HEK293 (cell line): ENCODE data around the gene CXCL14.

Source experiments
- CTCF ChIA-PET: fragments of 350-600 bp; formaldehyde crosslinking; extraction: SDS; loops from one replicate; lab custom pipeline; 2021; ENCODE audit warnings: antibody characterized with exemption; lab: Yijun Ruan, JAX
- POLR2A ChIA-PET: fragments of 300-600 bp; formaldehyde crosslinking; extraction: SDS; loops from one replicate; lab custom pipeline; 2020; ENCODE audit warnings: antibody characterized with exemption, inconsistent platforms; lab: Yijun Ruan, JAX
- H3K27ac ChIP-seq: fragments of 200-500 bp; sonication (Bioruptor generic); 2 replicates; pipeline ENCODE4 v1.5.1; 2014; ENCODE audit warnings: low read depth, low read length, control low read depth, inconsistent platforms; ENCODE audit errors: extremely low read depth
- H3K36me3 ChIP-seq, 2 experiments: fragments of 200-500 bp in 1 of 2; sonication (Bioruptor generic) in 1 of 2; 1 replicate in 1 of 2; 2 replicates in 1 of 2; pipeline ENCODE4 v1.5.1; 2014 to 2017; ENCODE audit warnings: inconsistent platforms in 2 of 2, low read length in 2 of 2; ENCODE audit not compliant: control insufficient read depth in 2 of 2, insufficient read depth in 1 of 2
- H3K4me1 ChIP-seq: fragments of 200-500 bp; sonication (Bioruptor generic); 2 replicates; pipeline ENCODE4 v1.5.1; 2014; ENCODE audit warnings: mild to moderate bottlenecking, low read length, inconsistent platforms; ENCODE audit not compliant: control insufficient read depth, insufficient read depth
- H3K4me3 ChIP-seq: 2 replicates; pipeline ENCODE4 v1.5.1; 2011; ENCODE audit warnings: low read depth, mild to moderate bottlenecking, control low read depth, low read length, moderate library complexity
- H3K9me3 ChIP-seq: fragments of 200-500 bp; sonication (Bioruptor generic); 2 replicates; pipeline ENCODE4 v1.5.1; 2014; ENCODE audit warnings: low read depth, low read length, inconsistent platforms; ENCODE audit not compliant: control insufficient read depth, insufficient read depth
- FEZF1 ChIP-seq: fragments of 450-650 bp; formaldehyde crosslinking; IDR thresholded peaks from 2 replicates; pipeline ENCODE4 v1.5.1; 2016; ENCODE audit warnings: missing biosample characterization, missing genetic modification characterization
- GLI2 ChIP-seq: fragments of 450-650 bp; formaldehyde crosslinking; IDR thresholded peaks from 2 replicates; pipeline ENCODE4; 2017; ENCODE audit warnings: missing biosample characterization, missing genetic modification characterization, low read depth, borderline replicate concordance
- PRDM1 ChIP-seq: fragments of 450-650 bp; formaldehyde crosslinking; IDR thresholded peaks from 2 replicates; pipeline ENCODE4; 2016; ENCODE audit warnings: missing biosample characterization, missing genetic modification characterization
- REST ChIP-seq: fragments of 450-650 bp; formaldehyde crosslinking; IDR thresholded peaks from 2 replicates; pipeline ENCODE4 v1.5.1; 2016; ENCODE audit warnings: missing biosample characterization, missing genetic modification characterization
- SP3 ChIP-seq: fragments of 450-650 bp; formaldehyde crosslinking; IDR thresholded peaks from 2 replicates; pipeline ENCODE4 v1.5.1; 2016; ENCODE audit warnings: missing biosample characterization, missing genetic modification characterization
- YY1 ChIP-seq: fragments of 450-650 bp; formaldehyde crosslinking; IDR thresholded peaks from 2 replicates; pipeline ENCODE4 v1.5.1; 2018; ENCODE audit warnings: missing biosample characterization, missing genetic modification characterization
- ZBTB1 ChIP-seq: fragments of 450-650 bp; formaldehyde crosslinking; IDR thresholded peaks from 2 replicates; pipeline ENCODE4 v1.5.1; 2016; ENCODE audit warnings: missing biosample characterization, missing genetic modification characterization
- ZBTB44 ChIP-seq: fragments of 450-650 bp; IDR thresholded peaks from 2 replicates; pipeline ENCODE4 v1.5.1; 2018; ENCODE audit warnings: missing biosample characterization, mild to moderate bottlenecking, missing genetic modification characterization
- ZBTB7A ChIP-seq: fragments of 450-650 bp; formaldehyde crosslinking; IDR thresholded peaks from 2 replicates; pipeline ENCODE4 v1.5.1; 2016; ENCODE audit warnings: low read depth, missing biosample characterization, missing genetic modification characterization
- ZFP37 ChIP-seq: fragments of 450-650 bp; formaldehyde crosslinking; IDR thresholded peaks from 2 replicates; pipeline ENCODE4 v1.5.1; 2016; ENCODE audit warnings: missing biosample characterization, missing genetic modification characterization
- ZNF114 ChIP-seq: fragments of 450-650 bp; formaldehyde crosslinking; IDR thresholded peaks from 2 replicates; pipeline ENCODE4 v1.5.0; 2017; ENCODE audit warnings: missing biosample characterization, missing genetic modification characterization
- ZNF16 ChIP-seq: fragments of 450-650 bp; formaldehyde crosslinking; IDR thresholded peaks from 2 replicates; pipeline ENCODE4 v1.5.1; 2016; ENCODE audit warnings: low read depth, missing biosample characterization, missing genetic modification characterization
- ZNF19 ChIP-seq: fragments of 450-650 bp; formaldehyde crosslinking; IDR thresholded peaks from 2 replicates; pipeline ENCODE4; 2016; ENCODE audit warnings: missing biosample characterization, missing genetic modification characterization, low read depth
- ZNF274 ChIP-seq, 2 experiments: fragments of 200-500 bp in 1 of 2; fragments of 450-650 bp in 1 of 2; sonication (Bioruptor generic) in 1 of 2; formaldehyde crosslinking in 1 of 2; IDR thresholded peaks; 2 replicates each; pipeline versions ENCODE4 v1.5.1 to v1.6.1; 2014 to 2016; ENCODE audit warnings: borderline replicate concordance in 1 of 2, inconsistent platforms in 1 of 2, low read length in 1 of 2, missing biosample characterization in 1 of 2, missing genetic modification characterization in 1 of 2
- ZNF292 ChIP-seq: fragments of 450-650 bp; formaldehyde crosslinking; IDR thresholded peaks from 2 replicates; pipeline ENCODE4 v1.5.1; 2016; ENCODE audit warnings: low read depth, missing biosample characterization, missing genetic modification characterization, borderline replicate concordance
- ZNF335 ChIP-seq: fragments of 450-650 bp; formaldehyde crosslinking; conservative IDR thresholded peaks from 2 replicates; pipeline ENCODE4 v1.5.1; 2016; ENCODE audit warnings: missing biosample characterization, missing genetic modification characterization
- ZNF37A ChIP-seq: fragments of 450-650 bp; IDR thresholded peaks from 2 replicates; pipeline ENCODE4 v1.5.1; 2018; ENCODE audit warnings: missing biosample characterization, missing genetic modification characterization
- ZNF398 ChIP-seq: fragments of 450-650 bp; formaldehyde crosslinking; IDR thresholded peaks from 2 replicates; pipeline ENCODE4 v1.5.1; 2017; ENCODE audit warnings: missing biosample characterization, missing genetic modification characterization
- ZNF510 ChIP-seq: fragments of 450-650 bp; formaldehyde crosslinking; IDR thresholded peaks from 2 replicates; pipeline ENCODE4 v1.5.1; 2018; ENCODE audit warnings: mild to moderate bottlenecking, missing genetic modification characterization, missing biosample characterization; ENCODE audit not compliant: insufficient replicate concordance
- ZNF513 ChIP-seq: fragments of 450-650 bp; IDR thresholded peaks from 2 replicates; pipeline ENCODE4 v1.5.1; 2018; ENCODE audit warnings: missing biosample characterization, missing genetic modification characterization
- ZNF544 ChIP-seq: fragments of 450-650 bp; formaldehyde crosslinking; IDR thresholded peaks from 2 replicates; pipeline ENCODE4 v1.5.0; 2017; ENCODE audit warnings: missing biosample characterization, missing genetic modification characterization
- ZNF580 ChIP-seq: fragments of 450-650 bp; formaldehyde crosslinking; IDR thresholded peaks from 2 replicates; pipeline ENCODE4 v1.5.1; 2016; ENCODE audit warnings: missing biosample characterization, missing genetic modification characterization
- ZNF596 ChIP-seq: fragments of 450-650 bp; IDR thresholded peaks from 2 replicates; pipeline ENCODE4 v1.5.0; 2018; ENCODE audit warnings: missing biosample characterization, mild to moderate bottlenecking, missing genetic modification characterization, moderate library complexity

Gene CXCL14

GRCh38 chr5:135602882-135603721 lies 24.3 kb upstream of the CXCL14 start (continued):
- TF ChIP-seq REST (tag by site-specific recombination) (no peak), ZFP37 (tag by site-specific recombination) (no peak), ZNF292 (tag by site-specific recombination) (no peak), ZNF580 (no peak), ZNF510 (tag by site-specific recombination) (no peak), GLI2 (tag by site-specific recombination) (no peak), ZNF544 (tag by site-specific recombination) (no peak)

- Histone ChIP-seq H3K9me3 (no peaks in the 10 kb centered on the region), H3K4me1 (no peaks in the 10 kb centered on the region), H3K27ac (no peak overlapping the region), H3K36me3 (no peaks in the 10 kb centered on the region), H3K4me3 (no peak overlapping the region)
- TF ChIP-seq PRDM1: no peak
- no peak for TF ChIP-seq YY1 (tag by site-specific recombination)
- TF ChIP-seq ZNF37A: no peak
- no peak for TF ChIP-seq ZNF114
- no peak for TF ChIP-seq ZNF16 (tag by site-specific recombination)
- ChIA-PET POLR2A (no interaction called here), CTCF (interaction anchor here (1.3 kb wide), 1 partner anchor 35 kb away, joined by 4 read pairs; no protein-coding TSS in a partner anchor)
These were observed 22.7 kb upstream of the CXCL14 start for GRCh38 chr5:135601466-135601865.

- H3K36me3 ChIP-seq: no peaks in the 10 kb centered on the region
- POLR2A ChIA-PET: no interaction called here
- no peaks in the 10 kb centered on the region for H3K9me3 ChIP-seq
- H3K4me1 ChIP-seq: no peaks in the 10 kb centered on the region
- H3K27ac ChIP-seq: no peak overlapping the region
- CTCF ChIA-PET: interaction anchor here (1.3 kb wide), 1 partner anchor 35 kb away, joined by 4 read pairs; no protein-coding TSS in a partner anchor
- H3K4me3 ChIP-seq: no peak overlapping the region
- TF ChIP-seq ZNF596 (tag by site-specific recombination): no peak
- no peak for TF ChIP-seq ZNF19 (tag by site-specific recombination)
- no peak for TF ChIP-seq ZNF580
- TF ChIP-seq ZNF274 (IDR thresholded peaks at IDR 0.05; ENCODE audit: low read length): no peak
- no peak for TF ChIP-seq ZNF274 (tag by site-specific recombination; IDR thresholded peaks at IDR 0.05; ENCODE audit: borderline replicate concordance)
- TF ChIP-seq SP3: no peak
- no peak for TF ChIP-seq ZNF398 (tag by site-specific recombination)
- TF ChIP-seq ZBTB1: no peak
- no peak for TF ChIP-seq ZNF335 (tag by site-specific recombination)
- no peak for TF ChIP-seq ZBTB44
- no peak for TF ChIP-seq ZNF513
- no peak for TF ChIP-seq FEZF1 (tag by site-specific recombination)
- TF ChIP-seq ZBTB7A (tag by site-specific recombination): no peak
These were observed 22.2 kb upstream of the CXCL14 start for GRCh38 chr5:135600971-135601381.
